GM23338 (cell line): ENCODE measurements around the gene WDR70.

ENCODE experiments used
- CREB1 ChIP-seq: fragments of 250-450 bp; sonication (Bioruptor Pico); IDR thresholded peaks from 2 replicates; pipeline ENCODE4 v1.5.0; 2020; ENCODE audit warnings: low read depth, mild to moderate bottlenecking, moderate library complexity
- EZH2 ChIP-seq: fragments of 200-600 bp; sonication (generic); IDR thresholded peaks from one replicate; pipeline ENCODE4 v1.8.0; 2017; ENCODE audit warnings: antibody characterized with exemption, mild to moderate bottlenecking, low read depth; ENCODE audit not compliant: unreplicated experiment
- EZH2phosphoT487 ChIP-seq: fragments of 200-600 bp; sonication (generic); IDR thresholded peaks from one replicate; pipeline ENCODE4 v1.8.1; 2018; ENCODE audit warnings: antibody characterized with exemption; ENCODE audit not compliant: unreplicated experiment
- JUNB ChIP-seq: IDR thresholded peaks from one replicate; pipeline ENCODE4 v1.6.1; 2016; ENCODE audit warnings: antibody characterized with exemption; ENCODE audit not compliant: unreplicated experiment
- POLR2AphosphoS5 ChIP-seq: IDR thresholded peaks from 2 replicates; pipeline ENCODE4 v1.6.1; 2016; ENCODE audit warnings: antibody characterized with exemption, low read depth
- TF ChIP-seq, protein P1 (sequence below), 2 experiments: fragments of 200-600 bp in 1 of 2; sonication (generic) in 1 of 2; conservative IDR thresholded peaks; 2 replicates each; pipeline versions ENCODE4 v1.5.1 to v1.6.1; 2016 to 2017; ENCODE audit warnings: antibody characterized with exemption in 2 of 2, low read depth in 2 of 2, mild to moderate bottlenecking in 2 of 2, moderate library complexity in 1 of 2

DNA sequence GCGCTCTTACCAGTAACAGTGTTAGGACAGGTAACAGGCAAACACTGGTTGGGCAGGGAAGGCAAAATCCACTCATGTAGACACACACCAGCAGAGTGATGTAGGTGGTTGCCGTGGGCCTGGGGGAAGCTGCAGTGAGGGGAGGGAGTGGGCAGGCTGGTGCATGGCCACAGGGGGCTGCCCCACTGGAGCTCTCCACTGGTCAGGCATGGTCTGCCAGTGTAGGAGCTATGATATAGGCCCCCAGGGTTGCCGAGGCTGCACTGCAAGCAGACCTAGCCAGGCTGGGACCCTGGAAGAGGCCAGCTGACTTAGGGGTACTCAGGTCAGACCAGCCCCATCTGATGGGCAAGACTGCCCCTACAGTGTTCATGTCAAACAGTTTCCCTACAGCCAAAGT is 306.1 kb downstream of the WDR70 start:
- TF ChIP-seq, protein P1, sequence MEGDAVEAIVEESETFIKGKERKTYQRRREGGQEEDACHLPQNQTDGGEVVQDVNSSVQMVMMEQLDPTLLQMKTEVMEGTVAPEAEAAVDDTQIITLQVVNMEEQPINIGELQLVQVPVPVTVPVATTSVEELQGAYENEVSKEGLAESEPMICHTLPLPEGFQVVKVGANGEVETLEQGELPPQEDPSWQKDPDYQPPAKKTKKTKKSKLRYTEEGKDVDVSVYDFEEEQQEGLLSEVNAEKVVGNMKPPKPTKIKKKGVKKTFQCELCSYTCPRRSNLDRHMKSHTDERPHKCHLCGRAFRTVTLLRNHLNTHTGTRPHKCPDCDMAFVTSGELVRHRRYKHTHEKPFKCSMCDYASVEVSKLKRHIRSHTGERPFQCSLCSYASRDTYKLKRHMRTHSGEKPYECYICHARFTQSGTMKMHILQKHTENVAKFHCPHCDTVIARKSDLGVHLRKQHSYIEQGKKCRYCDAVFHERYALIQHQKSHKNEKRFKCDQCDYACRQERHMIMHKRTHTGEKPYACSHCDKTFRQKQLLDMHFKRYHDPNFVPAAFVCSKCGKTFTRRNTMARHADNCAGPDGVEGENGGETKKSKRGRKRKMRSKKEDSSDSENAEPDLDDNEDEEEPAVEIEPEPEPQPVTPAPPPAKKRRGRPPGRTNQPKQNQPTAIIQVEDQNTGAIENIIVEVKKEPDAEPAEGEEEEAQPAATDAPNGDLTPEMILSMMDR (conservative IDR thresholded peaks at IDR 0.05; ENCODE audit: low read depth in 2 of 2) = no peak
- TF ChIP-seq EZH2 (no peak), POLR2AphosphoS5 (no peak), CREB1 (CRISPR knock-in tag) (no peak), JUNB (no peak), EZH2phosphoT487 (no peak)
